SK-N-SH (cell line): ENCODE data around the gene BNIP5. TPM values are rescaled to one million over a fixed set of nuclear protein-coding genes. Genes with fewer than 3 reads are reported as not detected.

Experiments used
- CTCF ChIA-PET: fragments of 300-600, 350-600 bp; formaldehyde crosslinking; extraction: SDS; loops from one replicate; lab custom pipeline; 2021; lab: Yijun Ruan, JAX
- POLR2A ChIA-PET: fragments of 350-600 bp; sonication (Branson Sonifier 250); formaldehyde crosslinking; extraction: SDS; loops from one replicate; lab custom pipeline; 2020; ENCODE audit warnings: antibody characterized with exemption, inconsistent platforms; lab: Yijun Ruan, JAX
- DNase-seq: peaks from one replicate; pipeline ENCODE4 v3.0.0; 2012
- H2AFZ ChIP-seq: fragments of 200-600 bp; sonication (generic); 2 replicates; pipeline ENCODE4 v1.8.1; 2016; ENCODE audit warnings: antibody characterized with exemption, mild to moderate bottlenecking, low read depth
- H3F3A ChIP-seq: fragments of 200-600 bp; sonication (generic); replicated peaks from 2 replicates; pipeline ENCODE3; 2016; ENCODE audit warnings: antibody characterized with exemption, mild to moderate bottlenecking; ENCODE audit not compliant: insufficient read depth
- H3K27ac ChIP-seq, 2 experiments: fragments of 200-500 bp in 1 of 2; fragments of 200-600 bp in 1 of 2; sonication (Bioruptor generic) in 1 of 2; sonication (generic), shearing (Covaris generic) in 1 of 2; 2 replicates each; pipeline versions ENCODE4 v1.5.1 to v1.6.1; 2014 to 2016; ENCODE audit warnings: low read depth in 2 of 2, inconsistent platforms in 1 of 2, low read length in 1 of 2, mild to moderate bottlenecking in 1 of 2, mixed read lengths in 1 of 2
- H3K27me3 ChIP-seq: fragments of 200-600 bp; sonication (generic), shearing (Covaris generic); 2 replicates; pipeline ENCODE4 v1.6.1; 2016; ENCODE audit warnings: mixed run types; ENCODE audit not compliant: insufficient read depth
- H3K36me3 ChIP-seq, 2 experiments: fragments of 200-500 bp in 1 of 2; fragments of 200-600 bp in 1 of 2; sonication (Bioruptor generic) in 1 of 2; sonication (generic) in 1 of 2; replicated peaks in 1 of 2; 2 replicates each; pipeline versions ENCODE3 to v1.5.1; 2014 to 2016; ENCODE audit warnings: low read length in 1 of 2, mild to moderate bottlenecking in 1 of 2; ENCODE audit not compliant: insufficient read depth in 2 of 2, control insufficient read depth in 1 of 2
- H3K4me1 ChIP-seq, 2 experiments: fragments of 200-500 bp in 1 of 2; fragments of 200-600 bp in 1 of 2; sonication (Bioruptor generic) in 1 of 2; sonication (generic), shearing (Covaris generic) in 1 of 2; 2 replicates each; pipeline versions ENCODE4 v1.5.1 to v1.6.1; 2014 to 2016; ENCODE audit warnings: low read depth in 1 of 2, low read length in 1 of 2, mixed run types in 1 of 2; ENCODE audit not compliant: insufficient read depth in 2 of 2, control insufficient read depth in 1 of 2
- H3K4me2 ChIP-seq: fragments of 200-600 bp; sonication (generic), shearing (Covaris generic); 2 replicates; pipeline ENCODE4 v1.6.1; 2017; ENCODE audit warnings: mixed run types
- H3K4me3 ChIP-seq, 2 experiments: fragments of 200-500 bp in 1 of 2; fragments of 200-600 bp in 1 of 2; sonication (Bioruptor generic) in 1 of 2; sonication (generic), shearing (Covaris generic) in 1 of 2; 2 replicates each; pipeline versions ENCODE4 v1.5.1 to v1.8.1; 2014 to 2016; ENCODE audit warnings: low read depth in 2 of 2, inconsistent platforms in 1 of 2, low read length in 1 of 2, mild to moderate bottlenecking in 1 of 2, mixed read lengths in 1 of 2, moderate library complexity in 1 of 2
- H3K79me2 ChIP-seq: fragments of 200-600 bp; sonication (generic); 2 replicates; pipeline ENCODE4 v1.8.1; 2017; ENCODE audit warnings: mild to moderate bottlenecking; ENCODE audit not compliant: insufficient read depth
- H3K9ac ChIP-seq: fragments of 200-600 bp; sonication (generic); 2 replicates; pipeline ENCODE4 v1.6.1; 2017; ENCODE audit warnings: mixed run types
- H3K9me2 ChIP-seq: fragments of 200-600 bp; sonication (generic); 2 replicates; pipeline ENCODE4 v1.6.1; 2017; ENCODE audit warnings: mixed run types
- H3K9me3 ChIP-seq: fragments of 200-600 bp; sonication (generic); 2 replicates; pipeline ENCODE4 v1.6.1; 2017; ENCODE audit warnings: mixed run types, mild to moderate bottlenecking, moderate library complexity
- H4K20me1 ChIP-seq: fragments of 200-600 bp; sonication (generic); 2 replicates; pipeline ENCODE4 v1.6.1; 2017; ENCODE audit warnings: mild to moderate bottlenecking, mixed run types; ENCODE audit not compliant: insufficient read depth
- CHD2 ChIP-seq: fragments of 150-350 bp; IDR thresholded peaks from 2 replicates; pipeline ENCODE4 v1.6.1; 2018; ENCODE audit warnings: low read length; ENCODE audit not compliant: partially characterized antibody
- ELF1 ChIP-seq: IDR thresholded peaks from 2 replicates; pipeline ENCODE4 v1.4.0; 2012
- EP300 ChIP-seq, 2 experiments: IDR thresholded peaks; 2 replicates each; pipeline versions ENCODE4 v1.4.0 to v1.6.1; 2012; ENCODE audit warnings: borderline replicate concordance in 1 of 2, low read depth in 1 of 2, low read length in 1 of 2
- FOSL2 ChIP-seq: IDR thresholded peaks from 2 replicates; pipeline ENCODE4 v1.4.0; 2012; ENCODE audit warnings: low read depth, mild to moderate bottlenecking, moderate library complexity, borderline replicate concordance
- FOXJ3 ChIP-seq: sonication (generic); formaldehyde crosslinking; IDR thresholded peaks from 2 replicates; pipeline ENCODE4 v1.5.1; 2020; ENCODE audit warnings: mild to moderate bottlenecking, missing genetic modification reagents
- GATA2 ChIP-seq: sonication (generic); formaldehyde crosslinking; IDR thresholded peaks from 2 replicates; pipeline ENCODE4 v1.5.0; 2020; ENCODE audit warnings: mild to moderate bottlenecking, missing genetic modification reagents
- MEF2A ChIP-seq: IDR thresholded peaks from 2 replicates; pipeline ENCODE4 v1.4.0; 2012; ENCODE audit warnings: low read depth, borderline replicate concordance
- POLR2AphosphoS5 ChIP-seq: IDR thresholded peaks from 2 replicates; pipeline ENCODE4 v1.6.1; 2012; ENCODE audit warnings: low read depth, low read length
- RAD21 ChIP-seq: IDR thresholded peaks from 2 replicates; pipeline ENCODE4 v1.6.1; 2012; ENCODE audit warnings: mild to moderate bottlenecking, low read length
- SIN3A ChIP-seq: IDR thresholded peaks from 2 replicates; pipeline ENCODE4 v1.6.1; 2012; ENCODE audit warnings: low read depth, mild to moderate bottlenecking, low read length, moderate library complexity, borderline replicate concordance
- YY1 ChIP-seq: IDR thresholded peaks from 2 replicates; pipeline ENCODE4 v1.4.0; 2012; ENCODE audit warnings: low read depth, mild to moderate bottlenecking
- whole genome bisulfite sequencing: methylation state at CpG from one replicate; pipeline ENCODE4 v1.1.6; 2017; ENCODE audit warnings: low lambda C conversion rate; 5-methylcytosine and 5-hydroxymethylcytosine counted together
- polyA plus RNA-seq, 3 experiments: library from polyadenylated mRNA; depleted of rRNA; stranded (reverse); fragments of >200 nt; gene quantifications; 2 replicates each; pipeline ENCODE4 v1.2.3, GENCODE V29; 2012
- TF ChIP-seq, protein P1 (sequence below): fragments of 150-350 bp; IDR thresholded peaks from 2 replicates; pipeline ENCODE4 v1.6.1; 2016; ENCODE audit warnings: mild to moderate bottlenecking, low read depth, low read length
- TF ChIP-seq, protein P2 (sequence below): fragments of 200-600 bp; sonication (generic); IDR thresholded peaks from 2 replicates; pipeline ENCODE4 v1.6.1; 2017; ENCODE audit warnings: antibody characterized with exemption, mild to moderate bottlenecking, moderate library complexity
- TF ChIP-seq, protein P3 (sequence below): fragments of 150-350 bp; IDR thresholded peaks from 2 replicates; pipeline ENCODE4 v1.6.1; 2017; ENCODE audit warnings: antibody characterized with exemption, low read length, low read depth, borderline replicate concordance
- TF ChIP-seq, protein P4 (sequence below): IDR thresholded peaks from 2 replicates; pipeline ENCODE4 v1.4.0; 2012; ENCODE audit warnings: low read depth, borderline replicate concordance

BNIP5 gene
- polyA plus RNA-seq, 1 of the 3 experiments (the other 2 are of a cell fraction) = not detected

DNA sequence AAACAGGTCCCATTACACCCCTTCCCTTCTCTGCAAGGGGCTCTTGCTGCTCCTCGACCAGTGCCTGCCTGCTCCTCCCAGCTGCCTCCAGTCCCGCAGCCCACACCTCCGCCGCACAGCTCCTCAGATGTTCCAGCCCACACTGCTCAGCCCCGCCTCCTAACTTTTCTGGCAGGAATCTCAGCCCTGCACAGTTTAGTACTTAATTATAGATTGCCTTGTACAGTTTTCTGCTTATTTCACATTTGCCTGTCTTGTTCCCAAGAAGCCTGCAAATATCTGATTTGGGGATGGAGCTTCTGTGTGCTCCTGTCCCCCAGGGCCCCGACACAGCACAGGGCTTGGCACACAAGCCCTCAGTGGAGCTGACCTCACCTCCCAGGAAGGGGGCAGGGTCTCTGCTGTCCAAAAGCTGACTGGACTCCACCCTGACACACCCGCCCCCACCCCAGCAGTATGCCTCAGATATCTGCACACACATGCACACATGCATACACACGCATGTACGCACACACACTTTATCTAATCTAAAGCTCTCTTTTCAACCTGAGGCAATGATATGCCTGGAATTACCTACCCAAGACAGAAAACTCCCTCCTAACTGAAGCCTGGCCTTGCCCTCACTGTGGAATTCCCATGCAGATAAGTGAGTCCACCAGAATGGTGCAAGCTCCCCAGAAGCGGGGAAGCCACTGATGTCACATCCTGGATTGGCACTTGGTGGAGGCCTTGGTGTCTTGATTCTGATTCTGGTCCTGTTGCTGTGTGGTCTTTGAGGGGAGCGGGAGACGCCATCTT lies 68.0 kb downstream of the BNIP5 start (continued):
- TF ChIP-seq CHD2 (no peak), ELF1 (no peak)

DNA sequence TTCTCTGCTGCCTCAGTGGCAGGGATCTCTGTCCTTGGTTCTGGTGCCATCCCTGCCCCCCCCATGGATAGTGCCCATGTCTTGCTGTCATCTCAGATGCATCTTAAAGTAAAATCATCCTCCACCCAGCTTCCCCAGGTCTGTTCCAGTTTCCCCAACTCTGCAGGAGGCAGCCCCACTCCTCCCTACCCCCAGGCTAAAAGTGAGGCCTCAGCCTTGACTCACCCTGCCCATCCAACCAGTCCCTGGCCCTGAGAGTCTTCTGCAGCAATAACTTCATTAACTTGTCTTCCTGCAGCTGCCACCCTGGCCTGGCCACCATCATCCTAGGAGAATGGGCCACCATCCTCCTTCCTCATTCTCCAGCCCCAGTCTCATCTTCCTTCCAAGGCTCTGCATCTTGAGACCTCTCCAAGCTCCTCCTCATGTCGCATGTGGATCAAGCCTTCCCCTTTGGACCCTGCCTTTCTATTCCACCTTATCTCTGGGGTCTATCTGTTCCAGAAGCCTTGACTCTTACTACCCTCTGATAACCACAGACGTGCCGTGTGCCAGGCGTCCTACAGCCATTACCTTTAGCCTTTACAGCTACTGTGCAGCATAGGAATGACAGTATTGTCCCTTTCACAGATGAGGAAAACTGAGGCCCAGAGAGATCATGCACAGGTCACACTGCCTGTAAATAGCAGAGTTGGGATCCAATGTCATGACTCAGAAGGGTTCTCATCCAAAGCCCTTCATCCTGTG lies 68.8 kb downstream of the BNIP5 start:
- H2AFZ ChIP-seq = no peak overlapping the region
- H4K20me1 ChIP-seq = no peaks in the 10 kb centered on the region
- H3K27me3 ChIP-seq = no peaks in the 10 kb centered on the region
- H3K27ac ChIP-seq = no peak overlapping the region
- no peaks in the 10 kb centered on the region for H3K9me2 ChIP-seq
- POLR2A ChIA-PET = no interaction called here
- H3K4me2 ChIP-seq = no peak overlapping the region
- TF ChIP-seq RAD21 = no peak
- no peak for TF ChIP-seq SIN3A
- no peak for TF ChIP-seq FOXJ3
- TF ChIP-seq, protein P1, sequence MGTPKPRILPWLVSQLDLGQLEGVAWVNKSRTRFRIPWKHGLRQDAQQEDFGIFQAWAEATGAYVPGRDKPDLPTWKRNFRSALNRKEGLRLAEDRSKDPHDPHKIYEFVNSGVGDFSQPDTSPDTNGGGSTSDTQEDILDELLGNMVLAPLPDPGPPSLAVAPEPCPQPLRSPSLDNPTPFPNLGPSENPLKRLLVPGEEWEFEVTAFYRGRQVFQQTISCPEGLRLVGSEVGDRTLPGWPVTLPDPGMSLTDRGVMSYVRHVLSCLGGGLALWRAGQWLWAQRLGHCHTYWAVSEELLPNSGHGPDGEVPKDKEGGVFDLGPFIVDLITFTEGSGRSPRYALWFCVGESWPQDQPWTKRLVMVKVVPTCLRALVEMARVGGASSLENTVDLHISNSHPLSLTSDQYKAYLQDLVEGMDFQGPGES = no peak
- TF ChIP-seq ELF1 = no peak
- TF ChIP-seq, protein P2, sequence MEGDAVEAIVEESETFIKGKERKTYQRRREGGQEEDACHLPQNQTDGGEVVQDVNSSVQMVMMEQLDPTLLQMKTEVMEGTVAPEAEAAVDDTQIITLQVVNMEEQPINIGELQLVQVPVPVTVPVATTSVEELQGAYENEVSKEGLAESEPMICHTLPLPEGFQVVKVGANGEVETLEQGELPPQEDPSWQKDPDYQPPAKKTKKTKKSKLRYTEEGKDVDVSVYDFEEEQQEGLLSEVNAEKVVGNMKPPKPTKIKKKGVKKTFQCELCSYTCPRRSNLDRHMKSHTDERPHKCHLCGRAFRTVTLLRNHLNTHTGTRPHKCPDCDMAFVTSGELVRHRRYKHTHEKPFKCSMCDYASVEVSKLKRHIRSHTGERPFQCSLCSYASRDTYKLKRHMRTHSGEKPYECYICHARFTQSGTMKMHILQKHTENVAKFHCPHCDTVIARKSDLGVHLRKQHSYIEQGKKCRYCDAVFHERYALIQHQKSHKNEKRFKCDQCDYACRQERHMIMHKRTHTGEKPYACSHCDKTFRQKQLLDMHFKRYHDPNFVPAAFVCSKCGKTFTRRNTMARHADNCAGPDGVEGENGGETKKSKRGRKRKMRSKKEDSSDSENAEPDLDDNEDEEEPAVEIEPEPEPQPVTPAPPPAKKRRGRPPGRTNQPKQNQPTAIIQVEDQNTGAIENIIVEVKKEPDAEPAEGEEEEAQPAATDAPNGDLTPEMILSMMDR = no peak
- no peak for TF ChIP-seq YY1
- no peak for TF ChIP-seq GATA2 (CRISPR knock-in tag)
- no peak for TF ChIP-seq MEF2A
- TF ChIP-seq POLR2AphosphoS5 = no peak
- TF ChIP-seq, protein P3, sequence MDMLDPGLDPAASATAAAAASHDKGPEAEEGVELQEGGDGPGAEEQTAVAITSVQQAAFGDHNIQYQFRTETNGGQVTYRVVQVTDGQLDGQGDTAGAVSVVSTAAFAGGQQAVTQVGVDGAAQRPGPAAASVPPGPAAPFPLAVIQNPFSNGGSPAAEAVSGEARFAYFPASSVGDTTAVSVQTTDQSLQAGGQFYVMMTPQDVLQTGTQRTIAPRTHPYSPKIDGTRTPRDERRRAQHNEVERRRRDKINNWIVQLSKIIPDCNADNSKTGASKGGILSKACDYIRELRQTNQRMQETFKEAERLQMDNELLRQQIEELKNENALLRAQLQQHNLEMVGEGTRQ = no peak
- TF ChIP-seq FOSL2 = no peak
- TF ChIP-seq EP300 (IDR thresholded peaks at IDR 0.05; ENCODE audit: borderline replicate concordance in 1 of 2, low read depth in 1 of 2, low read length in 1 of 2) = no peak
- TF ChIP-seq, protein P4, sequence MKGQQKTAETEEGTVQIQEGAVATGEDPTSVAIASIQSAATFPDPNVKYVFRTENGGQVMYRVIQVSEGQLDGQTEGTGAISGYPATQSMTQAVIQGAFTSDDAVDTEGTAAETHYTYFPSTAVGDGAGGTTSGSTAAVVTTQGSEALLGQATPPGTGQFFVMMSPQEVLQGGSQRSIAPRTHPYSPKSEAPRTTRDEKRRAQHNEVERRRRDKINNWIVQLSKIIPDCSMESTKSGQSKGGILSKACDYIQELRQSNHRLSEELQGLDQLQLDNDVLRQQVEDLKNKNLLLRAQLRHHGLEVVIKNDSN = no peak
- no peaks in the 10 kb centered on the region for H3F3A ChIP-seq
- H3K36me3 ChIP-seq = no peaks in the 10 kb centered on the region
- no peaks in the 10 kb centered on the region for H3K9me3 ChIP-seq
- WGBS = 89% methylated on average over 4 of the region's 4 CpGs
- peaks cover 0 to 7% of the 10 kb centered on the region in 2 experiments; a peak in 1 of 4 replicates for H3K4me1 ChIP-seq
- no peak for DNase-seq
- no peak overlapping the region for H3K4me3 ChIP-seq
- H3K9ac ChIP-seq = no peak overlapping the region
- CTCF ChIA-PET = interaction anchor here (1.6 kb wide), 1 partner anchor 22 kb away, joined by 4 read pairs; no protein-coding TSS in a partner anchor
- H3K79me2 ChIP-seq = no peaks in the 10 kb centered on the region
